Measurements from ENCODE around the gene UTP11. TPM values are rescaled to one million over a fixed set of nuclear protein-coding genes. Genes with fewer than 3 reads are reported as not detected.
A peak's percentile ranks its signal among the peaks of the same experiment; 100 is the strongest.

Gene UTP11
- total and polyA plus RNA-seq, 2 experiments from 2014 or later = 37.1 to 51.0 TPM

DNA sequence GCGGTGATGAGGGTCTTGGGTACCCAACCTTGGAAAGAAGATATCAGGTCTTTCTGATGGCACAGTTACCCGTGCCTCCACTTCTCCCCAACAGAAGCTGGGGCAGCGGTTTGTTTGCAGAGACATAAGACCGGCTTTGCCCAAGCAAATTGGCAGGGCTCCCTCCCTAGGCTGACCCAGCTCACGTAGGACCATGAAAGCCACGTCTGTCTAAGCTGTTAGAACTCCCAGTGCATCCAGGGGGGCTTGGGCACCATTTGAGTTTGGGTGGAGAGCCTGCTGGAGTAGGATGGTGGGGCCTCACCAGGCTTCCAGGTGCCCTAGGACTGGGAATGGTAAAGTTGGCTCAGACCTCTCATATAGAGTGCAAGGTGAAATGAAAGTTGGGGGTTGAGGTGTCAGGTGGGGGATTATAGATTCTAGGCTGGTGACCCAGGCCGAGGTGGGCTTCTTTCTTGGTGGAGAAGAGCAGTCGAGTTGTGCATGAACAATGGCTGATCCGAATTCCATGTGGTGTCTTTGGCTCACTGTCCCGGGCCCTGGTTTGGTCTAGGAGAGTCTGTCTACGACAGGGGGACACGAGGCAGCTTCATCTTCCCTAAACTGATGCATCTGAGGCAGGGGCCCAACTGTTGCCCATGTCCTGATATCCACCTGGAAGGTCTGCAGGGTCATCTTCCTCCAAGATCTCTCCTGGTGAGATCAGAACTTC is 30.7 kb downstream of the UTP11 start:
- Histone ChIP-seq H3K27me3 (replicated peaks; ENCODE audit: insufficient read depth) (peaks cover 54% of the 10 kb centered on the region), H3K9ac (no peak overlapping the region), H3K9me3 (ENCODE audit: low read depth) (no peaks in the 10 kb centered on the region), H3K4me3 (no peak overlapping the region), H3K4me1 (ENCODE audit: insufficient read depth) (peaks cover 12% of the 10 kb centered on the region), H3K79me2 (ENCODE audit: insufficient read depth) (no peaks in the 10 kb centered on the region), H4K20me1 (ENCODE audit: insufficient read depth) (no peaks in the 10 kb centered on the region), H3K4me2 (ENCODE audit: unreplicated experiment) (no peak overlapping the region), H3F3A (ENCODE audit: insufficient read depth) (peaks cover 6% of the 10 kb centered on the region; the same call in 1 of the 2 replicates), H3K9me2 (ENCODE audit: insufficient read depth) (no peaks in the 10 kb centered on the region), H3K36me3 (ENCODE audit: low read depth) (no peaks in the 10 kb centered on the region), H2AFZ (no peak overlapping the region), H3K27ac (no peak overlapping the region)
- no peak for DNase-seq
- TF ChIP-seq EZH2 (IDR thresholded peaks at IDR 0.05; ENCODE audit: insufficient read depth, poor library complexity, severe bottlenecking) = no peak
- TF ChIP-seq EZH2phosphoT487 (IDR thresholded peaks at IDR 0.05; ENCODE audit: insufficient read depth, low read depth) = no peak
- 57 to 66% methylated on average over 12 of the region's 12 CpGs for WGBS, 2 experiments (ENCODE audit: low coverage in 1 of 2, low lambda C conversion rate in 2 of 2, missing lambda C conversion rate in 2 of 2)
- in situ Hi-C loops (cut with MboI) = no loop called here

DNA sequence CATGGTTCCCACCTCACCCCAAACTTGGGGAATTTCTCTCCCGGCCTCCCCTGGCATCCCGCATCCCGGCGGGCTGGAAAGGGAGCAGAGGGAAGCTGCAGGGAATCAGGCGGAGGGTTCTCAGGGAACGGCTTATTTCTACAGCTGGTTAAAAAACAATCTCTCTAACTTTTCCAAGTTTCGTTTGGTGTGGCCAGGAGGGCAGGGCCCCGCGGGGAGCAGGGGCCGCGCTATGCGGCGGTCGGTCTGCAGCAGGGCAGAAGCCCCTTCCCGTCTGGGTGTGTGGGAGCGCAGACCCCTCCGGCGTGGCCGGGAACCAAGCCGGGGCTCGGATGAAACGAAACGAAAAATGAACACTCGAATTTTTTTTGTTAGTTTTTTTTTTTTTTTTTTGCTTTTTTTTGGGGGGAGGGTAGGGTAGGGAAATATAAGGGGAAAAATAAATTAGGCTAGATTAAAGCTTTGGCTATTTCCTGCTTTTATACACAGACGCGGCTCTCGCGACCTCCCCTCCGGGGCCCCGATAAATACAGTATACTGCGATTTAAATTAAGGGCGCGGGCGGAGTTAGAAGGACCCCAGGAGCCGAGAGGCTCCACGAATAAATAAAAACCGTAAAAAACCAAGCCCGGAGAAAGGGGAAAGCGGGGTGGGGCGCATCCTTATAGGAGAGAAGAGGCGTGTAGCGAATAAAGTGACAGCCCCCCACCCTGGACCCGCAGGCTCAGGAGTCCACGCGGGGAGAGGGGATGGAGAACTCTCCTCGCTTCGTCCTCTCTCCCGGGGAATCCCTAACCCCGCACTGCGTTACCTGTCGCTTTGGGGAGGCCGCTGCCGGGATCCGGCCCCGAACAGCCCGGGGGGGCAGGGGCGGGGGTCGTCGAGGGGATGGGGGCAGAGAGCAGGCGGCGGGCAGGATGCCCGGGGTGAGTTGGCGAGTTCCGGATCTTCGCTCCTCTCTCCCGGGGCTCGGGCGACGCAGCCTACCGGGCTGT is 32.0 kb downstream of the UTP11 start:
- Histone ChIP-seq H4K20me1 (ENCODE audit: insufficient read depth) (no peaks in the 10 kb centered on the region), H3K9ac (no peak overlapping the region), H3K27ac (no peak overlapping the region), H3K4me1 (ENCODE audit: insufficient read depth) (no peaks in the 10 kb centered on the region), H3K4me3 (peak overlapping the region; percentile 50), H3K4me2 (ENCODE audit: unreplicated experiment) (peak overlapping the region; percentile 44), H2AFZ (no peak overlapping the region), H3K27me3 (replicated peaks; ENCODE audit: insufficient read depth) (peaks cover 56% of the 10 kb centered on the region), H3K79me2 (ENCODE audit: insufficient read depth) (no peaks in the 10 kb centered on the region), H3K9me3 (ENCODE audit: low read depth) (no peaks in the 10 kb centered on the region), H3F3A (ENCODE audit: insufficient read depth) (no peaks in the 10 kb centered on the region), H3K36me3 (ENCODE audit: low read depth) (no peaks in the 10 kb centered on the region), H3K9me2 (ENCODE audit: insufficient read depth) (no peaks in the 10 kb centered on the region)
- TF ChIP-seq EZH2phosphoT487 (IDR thresholded peaks at IDR 0.05; ENCODE audit: insufficient read depth, low read depth) (no peak; the same call in none of the 2 replicates), EZH2 (IDR thresholded peaks at IDR 0.05; ENCODE audit: insufficient read depth, poor library complexity, severe bottlenecking) (peak; percentile 97)
- in situ Hi-C loops (cut with MboI) = no loop called here
- DNase-seq = peak; percentile 17
- 6 to 7% methylated on average over 59 to 70 of the region's 70 CpGs for WGBS, 2 experiments (ENCODE audit: low coverage in 1 of 2, low lambda C conversion rate in 2 of 2, missing lambda C conversion rate in 2 of 2)

DNA sequence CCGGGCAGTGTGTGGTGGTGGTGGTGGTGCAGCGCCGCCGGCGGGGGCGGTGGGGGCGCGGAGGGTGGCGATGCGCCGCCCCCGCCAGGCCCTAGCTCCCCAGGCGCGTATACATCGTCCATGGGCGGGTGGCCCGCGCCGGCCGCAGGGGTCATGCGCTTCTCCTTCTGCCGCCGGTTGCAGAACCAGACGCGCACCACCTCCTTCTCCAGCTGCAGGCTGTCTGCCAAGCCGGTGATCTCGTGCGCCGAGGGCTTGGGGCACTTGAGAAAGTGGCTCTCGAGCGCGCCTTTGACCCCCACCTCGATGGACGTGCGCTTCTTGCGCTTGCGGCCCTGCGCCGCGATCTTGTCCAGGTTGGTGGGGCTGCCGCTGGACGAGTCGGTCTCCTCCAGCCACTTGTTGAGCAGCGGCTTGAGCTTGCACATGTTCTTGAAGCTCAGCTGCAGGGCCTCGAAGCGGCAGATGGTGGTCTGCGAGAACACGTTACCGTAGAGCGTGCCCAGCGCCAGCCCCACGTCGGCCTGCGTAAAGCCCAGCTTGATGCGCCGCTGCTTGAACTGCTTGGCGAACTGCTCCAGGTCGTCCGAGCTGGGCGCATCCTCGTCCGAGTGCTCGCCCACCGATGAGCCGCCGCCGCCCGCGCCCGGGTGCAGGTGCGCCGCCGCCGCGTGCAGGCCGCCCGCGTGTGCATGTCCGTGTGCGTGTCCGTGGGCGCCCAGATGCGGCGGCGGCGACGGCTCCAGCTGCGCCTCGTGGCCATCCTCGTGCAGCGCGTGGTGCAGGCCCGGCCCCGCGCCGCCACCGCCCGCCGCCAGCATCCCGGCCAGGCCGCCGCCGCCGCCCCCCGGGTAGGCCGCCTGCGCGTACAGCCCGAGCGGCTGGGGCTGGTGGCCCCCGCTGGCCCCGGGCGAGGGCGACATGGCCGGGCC is 33.1 kb downstream of the UTP11 start:
- no peaks in the 10 kb centered on the region for H3F3A ChIP-seq (ENCODE audit: insufficient read depth)
- no peak overlapping the region for H3K4me3 ChIP-seq
- no peaks in the 10 kb centered on the region for H3K9me2 ChIP-seq (ENCODE audit: insufficient read depth)
- peaks cover 56% of the 10 kb centered on the region for H3K27me3 ChIP-seq (replicated peaks; ENCODE audit: insufficient read depth)
- in situ Hi-C loops (cut with MboI) = no loop called here
- TF ChIP-seq EZH2 (IDR thresholded peaks at IDR 0.05; ENCODE audit: insufficient read depth, poor library complexity, severe bottlenecking) (peak; percentile 81), EZH2phosphoT487 (IDR thresholded peaks at IDR 0.05; ENCODE audit: insufficient read depth, low read depth) (peak; percentile 71; the same call in 1 of the 2 replicates)
- WGBS, 2 experiments (ENCODE audit: low coverage in 1 of 2, low lambda C conversion rate in 2 of 2, missing lambda C conversion rate in 2 of 2) = 10% methylated on average over 70 to 82 of the region's 115 CpGs
- H3K9me3 ChIP-seq (ENCODE audit: low read depth) = no peaks in the 10 kb centered on the region
- no peak overlapping the region for H3K27ac ChIP-seq
- no peak overlapping the region for H3K9ac ChIP-seq
- H3K79me2 ChIP-seq (ENCODE audit: insufficient read depth) = no peaks in the 10 kb centered on the region
- DNase-seq = peak; percentile 14
- no peaks in the 10 kb centered on the region for H3K4me1 ChIP-seq (ENCODE audit: insufficient read depth)
- H4K20me1 ChIP-seq (ENCODE audit: insufficient read depth) = no peaks in the 10 kb centered on the region
- H2AFZ ChIP-seq = no peak overlapping the region
- H3K4me2 ChIP-seq (ENCODE audit: unreplicated experiment) = no peak overlapping the region
- H3K36me3 ChIP-seq (ENCODE audit: low read depth) = no peaks in the 10 kb centered on the region

Measured in GM23248 (cell line).